GOT3 (cell line): Measurements from ENCODE around the gene NT5C2.

Source experiments
- DNase-seq: peaks from one replicate; lab custom pipeline; 2025; ENCODE audit warnings: mixed read lengths; lab: John Stamatoyannopoulos, UW

NT5C2 gene

DNA sequence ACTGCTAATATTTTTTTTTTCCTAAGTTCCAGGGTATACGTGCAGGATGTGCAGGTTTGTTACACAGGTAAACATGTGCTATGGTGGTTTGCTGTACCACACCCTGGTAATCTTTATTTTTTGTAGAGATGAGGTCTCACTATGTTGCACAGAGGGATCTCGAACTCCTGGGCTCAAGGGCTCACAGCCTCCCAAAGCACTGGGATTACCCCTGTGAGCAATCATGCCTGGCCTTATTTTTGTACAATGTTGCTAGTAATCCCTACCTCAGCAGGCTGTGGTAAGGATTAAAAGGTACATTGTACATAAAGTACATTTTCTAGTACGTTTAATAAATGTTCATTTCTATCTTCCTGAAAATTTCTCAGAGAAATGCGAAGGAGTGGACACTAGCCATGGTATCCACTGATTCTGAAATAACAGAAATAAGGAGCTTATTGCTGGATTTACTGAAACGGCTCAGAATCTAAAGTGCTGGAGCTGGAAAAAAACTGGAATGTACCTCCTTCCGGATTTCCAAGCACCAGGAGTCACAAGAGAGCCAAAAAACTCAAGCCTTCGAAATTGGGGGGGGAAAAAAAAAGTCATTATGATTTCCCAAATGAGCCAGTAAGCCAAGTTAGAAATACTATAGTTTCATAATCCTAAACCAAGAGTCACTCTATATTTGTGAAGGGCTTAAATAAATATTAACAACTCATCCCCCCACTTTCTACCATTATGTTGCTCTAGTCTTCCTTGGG, 69.6 kb downstream of the NT5C2 start:
- DNase-seq: no peak

DNA sequence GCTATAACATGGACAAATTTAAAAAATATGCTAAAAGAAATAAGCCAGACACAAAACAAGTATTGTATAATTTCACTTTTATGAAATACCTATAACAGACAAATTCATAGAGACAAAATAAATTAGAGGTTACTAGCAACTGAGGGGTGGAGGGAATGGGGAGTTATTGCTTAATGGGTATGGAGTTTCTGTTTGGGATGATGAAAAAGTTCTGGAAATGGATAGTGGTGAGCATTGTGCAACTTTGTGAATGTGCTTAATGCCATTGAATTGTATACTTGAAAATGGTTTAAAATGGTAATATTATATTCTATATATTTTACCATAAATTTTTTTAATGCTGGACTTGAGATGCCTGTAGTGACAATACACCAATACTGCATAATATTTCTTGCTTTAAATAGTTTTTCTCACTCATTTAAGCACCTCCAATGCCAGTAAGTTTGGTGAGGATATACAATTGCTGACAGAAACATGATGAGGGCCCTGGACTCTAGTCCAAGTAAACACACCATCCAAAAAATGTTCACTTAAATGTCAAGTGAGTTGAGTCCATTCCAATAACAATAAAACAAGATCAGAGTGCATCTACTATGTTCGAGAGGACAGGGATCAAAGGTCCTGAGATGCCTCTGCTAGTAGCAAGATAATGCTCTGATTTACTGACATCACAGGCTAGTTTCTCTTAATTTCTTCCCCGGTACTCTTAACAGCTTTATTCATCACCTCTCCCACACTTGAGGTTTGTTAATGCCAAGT, 71.9 kb downstream of the NT5C2 start:
- DNase-seq: no peak

DNA sequence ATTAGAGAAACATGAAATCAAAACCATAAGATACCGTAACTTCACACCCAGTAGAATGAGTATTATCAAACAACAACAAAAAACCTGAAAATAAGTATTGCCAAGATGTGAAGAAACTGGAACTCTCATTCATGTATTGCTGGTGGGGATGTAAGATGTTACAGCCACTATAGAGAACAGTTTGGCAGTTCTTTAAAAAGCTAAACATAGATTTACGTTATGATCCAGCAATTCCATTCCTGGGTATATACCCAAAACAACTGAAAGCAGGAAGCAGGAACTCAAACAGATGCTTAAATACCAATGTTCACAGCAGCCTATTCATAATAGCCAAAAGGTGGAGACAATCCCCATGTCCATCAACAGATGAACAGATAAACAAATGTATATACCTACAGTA, 72.5 kb downstream of the NT5C2 start:
- no peak for DNase-seq

DNA sequence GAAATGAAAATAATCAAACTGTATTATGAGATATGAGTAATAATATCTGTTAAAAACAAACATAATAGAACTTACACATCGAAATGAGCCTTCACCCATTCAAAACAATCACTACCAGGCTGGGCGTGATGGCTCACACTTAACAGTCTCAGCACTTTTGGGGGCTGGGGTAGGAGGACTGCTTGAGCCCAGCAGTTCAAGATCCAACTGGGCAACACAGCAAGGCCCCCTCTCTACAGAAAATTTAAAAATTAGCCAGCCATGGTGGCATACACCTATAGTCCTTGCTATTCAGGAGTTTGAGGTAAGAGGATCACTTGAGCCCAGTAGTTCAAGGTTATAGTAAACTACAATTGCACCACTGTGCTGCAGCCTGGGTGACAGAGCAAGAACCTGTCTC, 75.8 kb downstream of the NT5C2 start:
- no peak for DNase-seq

DNA sequence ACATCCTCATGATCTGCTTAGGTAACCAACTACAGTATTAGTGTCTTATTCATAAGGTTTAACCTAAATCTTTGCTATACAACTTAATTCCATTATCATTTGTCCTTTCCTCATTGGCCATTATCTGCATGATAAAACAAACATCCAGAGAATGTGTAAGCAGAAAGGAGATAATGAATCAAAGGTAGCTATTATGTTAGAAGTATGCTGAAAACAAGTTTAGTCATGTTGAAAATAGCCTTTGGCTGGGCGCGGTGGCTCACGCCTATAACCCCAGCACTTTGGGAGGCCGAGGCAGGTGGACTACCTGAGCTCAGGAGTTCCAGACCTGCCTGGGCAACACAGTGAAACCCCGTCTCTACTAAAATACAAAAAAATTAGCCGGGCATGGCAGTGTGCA, 78.2 kb downstream of the NT5C2 start:
- no peak for DNase-seq

DNA sequence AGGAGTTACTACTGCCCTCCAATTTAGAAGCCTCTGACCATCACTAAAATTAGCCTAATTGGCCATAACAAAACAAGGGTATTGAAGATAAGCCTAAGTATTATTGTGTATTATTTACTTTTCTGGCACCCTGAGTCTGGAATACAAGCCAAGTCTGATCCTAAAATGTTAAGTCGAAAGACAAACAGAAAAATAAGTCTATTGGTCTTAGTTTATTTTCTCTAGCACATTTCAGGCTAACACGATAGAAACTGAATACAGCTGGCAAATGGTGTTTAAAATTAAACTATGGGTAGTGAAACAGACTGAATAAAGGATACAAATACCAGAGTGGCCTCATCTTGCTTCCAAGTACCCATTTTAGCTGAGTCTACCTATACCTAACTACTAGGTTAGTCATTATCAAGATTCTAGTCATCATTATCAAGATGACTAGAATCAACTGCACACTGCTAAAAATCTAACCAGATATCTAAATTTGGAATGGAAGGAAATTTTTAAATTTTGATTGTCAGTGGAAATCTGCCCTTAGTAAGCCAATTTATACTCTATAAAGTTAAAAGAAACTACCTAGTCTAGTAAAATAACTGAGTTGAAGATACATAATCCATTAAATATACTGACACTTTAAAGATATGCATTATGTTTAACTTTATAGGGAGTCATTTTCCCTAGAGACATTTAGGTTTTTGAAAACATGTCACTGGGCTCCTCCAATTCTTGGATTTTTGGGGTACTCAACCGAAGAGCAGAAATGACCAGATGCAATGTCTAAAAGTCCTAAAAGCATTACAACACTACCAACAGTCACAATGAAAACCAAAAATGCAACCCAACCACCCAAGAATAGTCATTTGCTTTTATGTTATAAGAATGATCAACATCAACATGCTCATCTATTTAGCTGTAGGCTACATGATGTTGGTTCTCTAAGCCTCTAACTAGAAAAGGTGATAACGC, 80.9 kb downstream of the NT5C2 start:
- no peak for DNase-seq

DNA sequence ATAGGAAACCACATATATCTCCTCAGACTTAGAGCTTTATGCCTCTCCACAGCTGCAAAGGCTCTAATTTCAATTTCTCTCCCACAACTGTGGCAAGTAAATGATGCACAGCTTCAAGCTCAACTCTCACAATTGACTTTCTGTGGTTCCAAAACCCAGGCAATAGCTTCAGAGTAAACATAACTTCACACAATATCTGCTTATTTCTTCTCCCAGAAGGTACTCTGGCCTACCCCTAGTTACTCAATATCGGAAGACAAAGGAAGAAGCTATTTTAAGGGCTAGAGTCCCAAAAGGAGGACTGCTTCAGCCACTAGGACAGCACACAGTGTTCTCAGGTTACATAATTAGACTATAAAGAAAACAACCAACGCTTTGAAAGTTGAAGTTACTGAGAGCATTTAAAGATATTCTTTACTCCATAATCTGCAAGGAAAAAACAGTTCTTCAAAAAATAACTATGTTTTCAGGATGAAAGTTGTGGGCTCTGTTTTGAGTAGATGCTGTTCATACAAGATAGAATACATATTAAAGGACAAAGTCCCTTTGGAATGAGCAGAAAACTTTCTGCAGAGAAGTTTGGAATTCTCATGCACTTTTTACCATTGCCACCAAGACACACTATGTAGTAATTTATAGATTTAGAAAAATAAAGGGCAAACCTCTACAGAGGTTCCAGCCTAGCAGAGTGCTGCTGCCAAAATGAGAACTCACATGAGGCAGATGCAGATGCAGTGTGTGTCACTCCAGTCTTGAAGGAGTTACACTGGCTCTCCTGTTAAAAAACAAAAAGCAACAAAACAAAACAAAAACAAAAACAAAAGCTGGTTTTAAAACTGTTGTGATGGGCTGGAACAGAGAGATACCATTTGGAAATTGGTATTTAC, 81.8 kb downstream of the NT5C2 start:
- no peak for DNase-seq

DNA sequence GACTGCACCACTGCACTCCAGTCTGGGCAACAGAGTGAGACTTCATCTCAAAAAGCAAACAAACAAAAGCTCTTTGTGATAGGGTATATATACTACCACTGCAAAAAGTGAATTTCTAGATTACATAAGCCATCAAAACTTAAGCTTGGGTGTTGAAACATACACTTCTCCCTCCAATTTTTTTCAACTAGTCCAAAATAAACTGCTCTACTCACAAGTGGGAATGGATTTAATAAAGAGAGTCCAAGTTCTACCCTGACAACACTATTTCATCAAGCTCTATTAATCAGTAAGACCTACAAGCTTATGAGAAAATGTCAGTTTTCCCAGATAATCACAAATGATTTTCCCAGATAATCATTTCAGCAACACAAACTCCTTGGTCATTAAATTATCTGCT, 82.7 kb downstream of the NT5C2 start:
- DNase-seq: no peak

DNA sequence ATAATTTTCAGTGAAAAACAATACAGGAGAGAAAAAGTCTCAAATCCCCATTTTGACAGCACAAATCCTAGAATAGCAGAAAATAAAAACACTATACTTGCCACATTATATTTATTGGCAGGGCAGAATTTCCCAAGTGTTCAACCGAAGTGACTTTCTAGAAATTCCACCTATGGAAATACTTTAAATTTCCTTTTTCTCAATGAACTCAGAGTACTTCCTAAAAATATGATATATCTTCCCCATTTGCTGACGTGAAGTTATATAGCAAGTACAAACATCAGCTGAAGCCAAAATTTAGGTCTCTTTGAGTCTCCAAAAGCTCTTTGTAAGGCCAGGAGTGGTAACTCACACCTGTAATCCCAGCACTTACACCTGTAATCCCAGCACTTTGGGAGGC, 83.3 kb downstream of the NT5C2 start:
- DNase-seq: no peak

DNA sequence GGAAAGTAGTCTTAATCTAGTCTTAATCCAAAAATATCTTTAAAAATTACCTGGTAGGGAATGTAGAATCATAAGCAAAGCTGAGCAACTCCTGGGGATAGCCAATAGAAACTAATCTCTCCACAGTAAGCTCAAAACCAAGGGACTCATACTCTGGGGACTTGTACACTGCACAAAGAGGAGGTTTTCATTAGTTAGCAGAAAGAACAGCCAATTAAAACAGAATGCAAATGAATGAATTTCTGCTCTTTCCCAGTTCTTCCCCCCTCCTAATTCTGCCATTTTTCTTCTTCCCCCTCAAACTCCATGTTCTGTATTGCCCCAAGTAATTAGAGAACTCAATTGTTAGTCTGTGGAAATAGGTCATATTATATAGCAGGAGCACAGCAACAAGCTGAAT, 86.5 kb downstream of the NT5C2 start:
- DNase-seq: no peak

DNA sequence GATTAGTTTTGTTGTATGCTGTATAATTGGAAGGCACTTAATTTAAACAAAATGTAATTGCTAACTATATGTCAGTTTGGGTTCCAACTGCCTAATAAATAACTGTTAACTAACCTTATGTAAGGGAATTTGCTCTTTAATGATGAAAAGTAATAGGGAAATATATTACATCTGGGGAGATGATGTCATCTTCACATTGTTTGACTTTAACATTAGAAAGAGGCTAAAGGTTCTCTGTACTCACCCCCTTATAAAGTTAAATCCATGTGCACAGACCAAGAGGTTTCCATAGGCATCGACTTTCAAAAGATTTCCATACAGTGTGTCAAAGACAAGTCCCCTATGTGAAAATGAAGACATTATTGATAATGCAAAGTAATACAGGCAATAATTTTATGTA, 87.6 kb downstream of the NT5C2 start:
- DNase-seq: no peak

DNA sequence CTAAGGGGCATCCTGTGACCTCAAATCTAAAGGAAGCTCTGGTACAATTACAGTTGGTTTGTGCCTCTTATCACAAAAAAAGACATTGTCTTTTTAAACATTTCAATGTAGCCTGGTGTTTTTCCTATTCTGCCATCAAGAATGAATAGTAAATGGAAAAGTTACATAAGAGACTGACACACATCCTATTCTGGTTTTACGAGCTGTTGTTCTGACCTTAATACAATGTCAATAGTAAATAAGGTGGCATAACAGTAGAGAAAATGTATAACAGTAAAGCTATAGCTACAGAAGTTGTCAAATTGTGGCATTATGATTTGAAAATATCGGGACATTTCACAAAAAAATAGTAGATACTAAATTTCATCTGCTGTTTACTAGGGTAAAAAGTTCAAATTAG, 88.4 kb downstream of the NT5C2 start:
- DNase-seq: no peak

DNA sequence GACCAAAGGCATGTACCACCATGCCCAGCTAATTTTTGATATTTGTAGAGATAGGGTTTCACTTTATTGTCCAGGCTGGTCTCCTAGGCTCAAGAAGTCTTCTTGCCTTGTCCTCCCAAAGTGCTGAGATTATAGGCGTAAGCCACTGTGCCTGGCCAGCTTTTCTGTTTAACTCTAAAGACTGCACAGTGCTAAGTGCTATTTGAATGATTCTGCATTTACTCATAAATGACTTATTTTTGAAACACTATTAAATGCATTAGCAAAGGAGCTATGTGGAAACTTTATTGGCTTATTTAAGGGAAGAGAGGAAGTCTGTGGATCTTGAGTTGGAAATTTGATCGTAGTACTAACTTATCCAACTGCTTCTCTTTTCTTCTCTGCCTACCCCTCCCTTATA, 89.1 kb downstream of the NT5C2 start:
- DNase-seq: no peak

DNA sequence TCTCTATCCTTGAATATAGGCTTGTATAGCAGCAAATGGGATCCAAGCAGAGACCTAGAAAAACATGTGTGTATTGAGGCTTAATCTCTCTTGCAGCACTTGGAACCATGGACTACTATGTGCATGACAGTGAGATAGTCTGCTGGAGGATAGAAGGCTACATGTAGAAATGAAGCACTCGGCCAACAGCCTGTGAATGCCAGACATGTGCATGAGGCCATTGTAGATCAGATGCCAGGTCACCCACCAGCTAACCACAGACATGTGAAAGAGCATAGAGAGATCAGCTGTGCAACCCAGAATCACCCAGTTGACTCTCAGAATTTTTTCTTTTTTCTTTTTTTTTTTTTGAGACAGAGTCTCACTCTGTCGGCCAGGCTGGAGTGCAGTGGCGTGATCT, 90.9 kb downstream of the NT5C2 start:
- no peak for DNase-seq

DNA sequence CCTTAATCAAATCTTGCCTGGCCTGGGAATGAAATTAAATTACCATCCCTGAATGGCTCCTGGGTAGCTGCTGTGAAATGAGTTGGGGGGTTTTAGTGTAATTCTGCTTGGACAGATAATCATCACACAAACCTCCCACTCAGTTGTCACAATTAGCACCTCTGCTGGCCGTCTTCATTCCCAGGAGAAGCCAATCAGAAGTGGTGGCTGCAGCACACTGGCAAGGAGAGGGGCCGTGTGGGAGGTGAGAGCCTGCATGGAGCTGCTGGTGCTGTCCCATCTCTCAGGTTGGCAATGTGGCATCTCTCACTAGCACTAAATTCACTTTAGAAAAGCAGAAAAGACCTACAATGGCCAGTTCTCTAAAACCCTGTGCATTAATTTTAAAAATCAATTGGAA, 92.5 kb downstream of the NT5C2 start:
- DNase-seq: no peak

DNA sequence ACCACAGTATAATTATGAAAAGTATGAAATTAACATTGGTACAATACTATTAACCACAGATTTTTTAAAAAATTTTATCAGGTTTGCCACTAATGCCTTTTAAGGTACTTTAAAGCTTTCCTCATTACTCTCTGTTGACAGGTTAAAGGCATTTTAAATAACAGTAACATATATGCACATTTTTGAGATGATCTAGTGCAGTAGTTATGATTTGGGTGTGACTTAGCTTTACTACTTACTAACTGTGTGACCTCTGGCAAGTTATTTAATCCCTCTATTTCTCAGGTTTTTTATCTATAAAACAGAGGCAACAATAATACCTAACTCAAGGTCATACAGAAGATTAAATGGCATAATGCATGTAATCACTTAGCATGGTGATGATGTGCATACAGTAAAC, 94.8 kb downstream of the NT5C2 start:
- DNase-seq: no peak

DNA sequence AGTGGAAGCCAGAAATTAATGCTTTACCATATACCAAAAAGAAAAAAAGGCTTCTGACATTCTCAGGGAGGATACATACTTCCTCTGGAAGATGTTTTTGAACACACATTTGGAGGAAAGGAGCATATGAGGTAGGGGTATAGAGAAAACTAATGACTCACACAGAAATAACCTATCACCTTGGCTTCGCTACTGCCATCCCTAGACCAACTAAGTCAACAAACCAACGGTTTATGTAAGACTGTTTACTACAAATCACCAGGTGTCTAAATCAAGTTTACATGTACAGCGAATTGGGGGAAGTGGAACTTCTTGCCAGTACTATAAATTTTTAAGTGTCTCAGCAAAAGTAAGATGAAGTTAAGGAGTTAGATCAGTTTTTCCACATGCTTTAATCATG, 96.9 kb downstream of the NT5C2 start:
- DNase-seq: no peak

DNA sequence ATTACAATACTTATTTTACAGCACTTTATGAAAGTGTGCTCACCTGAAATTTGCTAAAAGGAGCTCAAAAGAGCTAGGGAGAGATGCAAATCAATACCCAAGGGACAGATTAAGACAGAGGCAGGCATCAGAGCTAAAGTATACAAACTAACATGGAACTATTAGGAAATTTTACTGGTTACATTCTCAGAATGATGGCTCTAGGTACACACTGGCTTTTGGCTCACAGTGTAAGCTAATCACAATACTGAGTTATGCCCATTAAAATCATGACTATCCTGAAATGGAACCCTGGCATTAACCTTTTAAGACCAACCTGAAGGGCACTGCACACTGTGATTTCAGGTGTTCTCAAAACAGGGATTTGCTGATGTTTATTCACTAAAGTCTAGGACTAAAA, 98.1 kb downstream of the NT5C2 start:
- no peak for DNase-seq

DNA sequence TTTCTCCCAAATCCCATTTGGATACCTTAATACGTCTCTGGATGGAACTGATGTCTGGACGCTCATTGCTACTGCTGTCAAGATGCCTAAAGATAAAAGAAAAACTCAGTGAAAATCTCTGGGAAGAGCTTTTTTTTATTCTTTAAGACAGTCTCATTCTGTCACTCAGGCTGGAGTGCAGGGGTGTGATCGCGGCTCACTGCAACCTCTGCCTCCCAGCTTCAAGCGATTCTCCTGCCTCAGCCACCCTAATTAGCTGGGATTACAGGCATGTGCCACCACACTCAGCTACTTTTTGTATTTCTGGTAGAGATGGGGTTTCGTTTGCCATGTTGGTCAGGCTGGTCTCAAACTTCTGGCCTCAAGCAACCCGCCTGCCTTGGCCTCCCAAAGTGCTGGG, 102.2 kb downstream of the NT5C2 start:
- DNase-seq: no peak

DNA sequence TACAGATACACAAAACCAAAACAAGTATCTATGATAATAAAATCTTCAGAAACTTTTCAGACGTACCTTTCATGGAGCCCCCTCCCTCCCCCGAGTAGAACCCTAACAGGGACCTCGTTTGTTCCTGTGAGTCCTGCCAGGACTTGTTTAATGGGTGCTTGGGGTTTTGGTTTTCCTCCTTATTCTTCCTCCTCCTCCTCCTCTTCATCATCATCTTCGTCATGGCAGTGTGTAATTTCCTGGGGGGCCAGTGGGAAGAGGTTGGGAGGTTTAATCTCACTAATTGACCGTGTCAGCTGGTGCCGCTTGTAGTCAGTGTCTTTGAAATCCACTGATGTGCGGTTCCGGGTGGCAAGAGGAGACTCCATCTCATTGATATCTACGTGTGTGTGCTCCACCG, 103.6 kb downstream of the NT5C2 start:
- no peak for DNase-seq

DNA sequence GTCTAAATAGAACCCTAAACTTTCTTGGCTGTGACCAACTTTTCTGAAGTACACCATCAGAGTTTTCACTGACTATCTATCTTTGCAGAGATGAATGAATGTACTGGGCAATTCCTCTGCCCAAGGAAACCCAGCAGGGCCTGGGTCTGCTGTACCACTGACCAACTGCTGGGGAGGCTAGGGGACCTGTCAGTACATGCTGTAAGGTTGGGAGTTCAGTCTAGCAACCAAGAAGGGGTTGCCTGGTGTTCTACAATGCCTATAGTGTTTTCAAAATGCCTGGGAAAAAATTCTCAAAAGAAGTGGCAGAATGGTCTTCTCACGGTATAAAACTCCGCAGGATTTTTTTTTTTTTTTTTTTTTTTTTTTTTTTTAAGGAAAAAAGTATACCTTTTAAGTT, 106.3 kb downstream of the NT5C2 start:
- DNase-seq: no peak

DNA sequence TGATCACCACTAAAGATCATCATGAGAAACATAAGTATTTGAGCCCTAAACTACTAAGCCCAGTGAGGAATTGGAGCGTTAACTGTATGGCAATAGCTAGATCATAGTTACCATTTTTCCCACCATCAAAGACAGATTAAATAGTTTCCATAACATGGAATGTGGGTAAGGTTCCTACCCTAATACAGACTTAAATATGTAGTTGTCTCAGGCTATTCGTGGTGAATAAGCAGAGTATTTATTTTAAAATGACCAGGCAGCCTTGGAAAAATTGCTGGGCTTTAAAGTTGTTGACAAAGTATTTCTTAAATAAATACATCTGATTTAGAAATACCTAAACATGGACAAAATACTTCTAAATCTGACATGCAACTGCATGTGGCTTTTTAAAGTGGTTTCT, 106.8 kb downstream of the NT5C2 start:
- DNase-seq: no peak
